NCI-H446 (cell line): ENCODE measurements around the gene SLC8A1.

Experiments used
- DNase-seq, 2 experiments: peaks; one replicate each; lab custom pipeline; 2025; lab: John Stamatoyannopoulos, UW

The SLC8A1 gene

GRCh38 chr2:40273734-40274182 lies 178.1 kb downstream of the SLC8A1 start:
- DNase-seq, result no peak

GRCh38 chr2:40271094-40271493 lies 180.8 kb downstream of the SLC8A1 start:
- no peak for DNase-seq

GRCh38 chr2:40270372-40270771 lies 181.5 kb downstream of the SLC8A1 start:
- no peak for DNase-seq

- DNase-seq, result no peak
These were observed 183.3 kb downstream of the SLC8A1 start for GRCh38 chr2:40268566-40268965.

GRCh38 chr2:40266201-40266600 lies 185.7 kb downstream of the SLC8A1 start:
- no peak for DNase-seq

- DNase-seq, result no peak
These were observed 186.3 kb downstream of the SLC8A1 start for GRCh38 chr2:40265602-40266001.

GRCh38 chr2:40261042-40261441 lies 190.8 kb downstream of the SLC8A1 start:
- DNase-seq, result no peak

GRCh38 chr2:40260437-40260836 lies 191.5 kb downstream of the SLC8A1 start:
- DNase-seq, result no peak

- no peak for DNase-seq
These were observed 192.0 kb downstream of the SLC8A1 start for GRCh38 chr2:40259900-40260299.

- no peak for DNase-seq
These were observed 193.8 kb downstream of the SLC8A1 start for GRCh38 chr2:40258135-40258457.

GRCh38 chr2:40257340-40258134 lies 194.4 kb downstream of the SLC8A1 start:
- no peak for DNase-seq

GRCh38 chr2:40256649-40257048 lies 195.2 kb downstream of the SLC8A1 start:
- DNase-seq, result peak in 1 of 2 experiments; percentile 31

- no peak for DNase-seq
These were observed 195.9 kb downstream of the SLC8A1 start for GRCh38 chr2:40256008-40256407.

GRCh38 chr2:40255103-40255502 lies 196.8 kb downstream of the SLC8A1 start:
- peak in 1 of 2 experiments; percentile 50 for DNase-seq

GRCh38 chr2:40254611-40255010 lies 197.3 kb downstream of the SLC8A1 start:
- no peak for DNase-seq

- no peak for DNase-seq
These were observed 200.8 kb downstream of the SLC8A1 start for GRCh38 chr2:40251137-40251536.

GRCh38 chr2:40249577-40249976 lies 202.3 kb downstream of the SLC8A1 start:
- DNase-seq, result no peak

GRCh38 chr2:40248294-40248693 lies 203.6 kb downstream of the SLC8A1 start:
- DNase-seq, result no peak

- DNase-seq, result peak in 1 of 2 experiments; percentile 75
These were observed 207.2 kb downstream of the SLC8A1 start for GRCh38 chr2:40244675-40245074.

GRCh38 chr2:40244251-40244650 lies 207.6 kb downstream of the SLC8A1 start:
- no peak for DNase-seq

GRCh38 chr2:40243581-40244187 lies 208.2 kb downstream of the SLC8A1 start:
- DNase-seq, result peak in 1 of 2 experiments; percentile 10

GRCh38 chr2:40242315-40242714 lies 209.6 kb downstream of the SLC8A1 start:
- no peak for DNase-seq

- peak; percentile 75 to 84 for DNase-seq
These were observed 211.8 kb downstream of the SLC8A1 start for GRCh38 chr2:40240070-40240469.
